Nephron (organoid): Measurements from ENCODE around the gene MACROD2.
A peak's percentile ranks its signal among the peaks of the same experiment; 100 is the strongest.

ENCODE experiments used
- H3K27ac Mint-ChIP-seq, 3 experiments: 2 replicates each; pipeline ENCODE4 v1.8.0; 2020; ENCODE audit warnings: mixed read lengths in 3 of 3, mild to moderate bottlenecking in 2 of 3, moderate library complexity in 1 of 3
- H3K27me3 Mint-ChIP-seq: 2 replicates; pipeline ENCODE4 v1.8.0; 2021; ENCODE audit warnings: low read depth, mild to moderate bottlenecking, moderate library complexity, mixed read lengths
- H3K36me3 Mint-ChIP-seq: 2 replicates; pipeline ENCODE4 v1.8.0; 2020; ENCODE audit warnings: low read depth, mixed read lengths
- H3K4me1 Mint-ChIP-seq: 2 replicates; pipeline ENCODE4 v1.8.0; 2020; ENCODE audit warnings: mixed read lengths
- H3K4me3 Mint-ChIP-seq, 3 experiments: 2 replicates each; pipeline ENCODE4 v1.8.0; 2020; ENCODE audit warnings: mild to moderate bottlenecking in 3 of 3, mixed read lengths in 3 of 3, moderate library complexity in 2 of 3
- H3K9me3 Mint-ChIP-seq: 2 replicates; pipeline ENCODE4 v1.8.0; 2020; ENCODE audit warnings: mixed read lengths
- TF ChIP-seq, protein P1 (sequence below), 3 experiments: fragments of 200-600 bp; sonication (generic); IDR thresholded peaks; one replicate each; pipeline ENCODE4 v1.5.0; 2021; ENCODE audit warnings: antibody characterized with exemption in 3 of 3; ENCODE audit not compliant: unreplicated experiment in 3 of 3

The MACROD2 gene

DNA sequence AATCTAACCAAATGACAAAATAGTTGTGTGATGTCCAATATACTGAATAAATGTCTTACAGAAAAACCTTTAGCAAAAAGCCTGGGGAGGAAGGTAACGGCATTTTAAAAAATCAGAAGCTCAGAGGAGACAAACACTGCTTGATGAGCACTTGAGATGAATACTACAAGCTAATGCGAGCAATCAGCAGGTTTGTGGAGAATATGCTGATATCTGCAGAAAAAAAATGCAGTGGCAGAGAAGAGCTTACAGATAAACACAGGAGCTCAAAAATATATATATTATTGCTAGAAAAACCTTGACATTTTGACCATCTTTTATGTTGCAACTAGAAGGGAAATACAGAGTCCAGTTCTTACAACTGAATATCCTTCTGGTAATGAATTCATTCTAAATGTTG lies 1605.2 kb downstream of the MACROD2 start:
- H3K27ac Mint-ChIP-seq: peak overlapping the region in 1 of 3 experiments; percentile 4
- H3K9me3 Mint-ChIP-seq: no peaks in the 10 kb centered on the region
- TF ChIP-seq, protein P1, sequence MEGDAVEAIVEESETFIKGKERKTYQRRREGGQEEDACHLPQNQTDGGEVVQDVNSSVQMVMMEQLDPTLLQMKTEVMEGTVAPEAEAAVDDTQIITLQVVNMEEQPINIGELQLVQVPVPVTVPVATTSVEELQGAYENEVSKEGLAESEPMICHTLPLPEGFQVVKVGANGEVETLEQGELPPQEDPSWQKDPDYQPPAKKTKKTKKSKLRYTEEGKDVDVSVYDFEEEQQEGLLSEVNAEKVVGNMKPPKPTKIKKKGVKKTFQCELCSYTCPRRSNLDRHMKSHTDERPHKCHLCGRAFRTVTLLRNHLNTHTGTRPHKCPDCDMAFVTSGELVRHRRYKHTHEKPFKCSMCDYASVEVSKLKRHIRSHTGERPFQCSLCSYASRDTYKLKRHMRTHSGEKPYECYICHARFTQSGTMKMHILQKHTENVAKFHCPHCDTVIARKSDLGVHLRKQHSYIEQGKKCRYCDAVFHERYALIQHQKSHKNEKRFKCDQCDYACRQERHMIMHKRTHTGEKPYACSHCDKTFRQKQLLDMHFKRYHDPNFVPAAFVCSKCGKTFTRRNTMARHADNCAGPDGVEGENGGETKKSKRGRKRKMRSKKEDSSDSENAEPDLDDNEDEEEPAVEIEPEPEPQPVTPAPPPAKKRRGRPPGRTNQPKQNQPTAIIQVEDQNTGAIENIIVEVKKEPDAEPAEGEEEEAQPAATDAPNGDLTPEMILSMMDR (IDR thresholded peaks at IDR 0.05; ENCODE audit: unreplicated experiment in 3 of 3): no peak
- no peaks in the 10 kb centered on the region for H3K36me3 Mint-ChIP-seq
- H3K4me1 Mint-ChIP-seq: no peaks in the 10 kb centered on the region
- H3K4me3 Mint-ChIP-seq: no peak overlapping the region
- H3K27me3 Mint-ChIP-seq: peaks cover 5% of the 10 kb centered on the region

DNA sequence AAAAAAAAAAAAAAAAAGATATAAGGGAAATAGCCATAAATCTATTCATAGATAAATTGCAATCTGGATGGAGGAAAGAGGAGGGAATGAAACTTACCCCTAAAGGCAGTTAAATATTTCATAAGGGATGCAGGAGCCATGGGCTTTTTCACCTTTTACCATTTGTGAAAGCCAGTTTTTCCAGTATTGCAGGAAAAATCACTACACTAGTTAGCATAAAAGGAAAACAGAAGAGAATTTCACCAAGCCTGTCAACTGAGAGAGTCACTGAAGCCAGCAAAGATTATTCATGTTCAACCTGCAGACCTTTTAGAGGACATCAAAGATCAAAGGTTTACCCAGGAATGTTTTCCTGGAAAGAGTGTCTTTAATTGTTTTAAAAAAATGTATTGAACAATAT lies 1608.2 kb downstream of the MACROD2 start:
- H3K4me3 Mint-ChIP-seq: no peak overlapping the region
- peaks cover 5% of the 10 kb centered on the region for H3K27me3 Mint-ChIP-seq
- H3K27ac Mint-ChIP-seq: no peak overlapping the region
- no peaks in the 10 kb centered on the region for H3K9me3 Mint-ChIP-seq
- no peaks in the 10 kb centered on the region for H3K4me1 Mint-ChIP-seq
- TF ChIP-seq, protein P1 (IDR thresholded peaks at IDR 0.05; ENCODE audit: unreplicated experiment in 3 of 3): no peak
- no peaks in the 10 kb centered on the region for H3K36me3 Mint-ChIP-seq

DNA sequence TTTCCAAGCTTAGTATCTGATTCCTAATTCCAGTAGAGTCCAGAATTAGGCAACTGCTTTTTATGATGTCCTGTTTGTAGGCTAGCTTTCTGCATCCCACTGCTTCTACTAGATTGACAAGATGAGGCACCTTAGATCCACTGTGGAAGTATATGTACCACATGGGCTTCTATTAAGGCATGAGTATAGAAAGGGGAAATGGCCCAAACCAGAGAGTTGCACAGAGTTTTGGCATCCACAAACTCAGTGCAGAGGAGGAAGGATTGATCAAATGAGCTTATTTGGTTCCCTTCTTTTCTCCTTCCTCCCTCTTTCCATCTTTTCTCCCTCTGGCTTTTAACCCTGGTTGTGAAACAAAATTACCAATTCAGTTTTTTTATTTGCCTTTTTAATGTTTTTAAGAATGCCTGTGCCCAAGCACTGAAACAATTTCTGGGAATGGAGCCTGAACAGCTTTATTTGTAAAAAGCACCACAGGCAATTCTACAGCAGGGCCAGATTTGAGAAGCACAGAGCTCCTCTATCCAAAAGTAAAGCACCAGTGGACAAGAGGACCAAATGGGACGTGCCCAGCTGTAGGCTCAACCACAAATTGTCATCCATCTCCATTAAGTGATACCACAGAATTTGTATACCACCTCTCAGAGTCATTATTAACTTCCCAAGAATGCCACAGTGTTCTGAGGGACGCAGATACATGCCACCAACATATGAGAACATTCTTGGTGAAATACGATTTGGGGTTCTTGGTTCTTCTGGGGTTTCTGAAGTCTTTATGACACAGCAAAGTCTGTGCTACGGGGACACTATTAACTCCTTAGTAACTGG lies 1608.9 kb downstream of the MACROD2 start:
- Mint-ChIP-seq H3K9me3 (no peaks in the 10 kb centered on the region), H3K36me3 (no peaks in the 10 kb centered on the region), H3K27ac (no peak overlapping the region), H3K4me1 (no peaks in the 10 kb centered on the region), H3K27me3 (peaks cover 5% of the 10 kb centered on the region), H3K4me3 (no peak overlapping the region)
- TF ChIP-seq, protein P1 (IDR thresholded peaks at IDR 0.05; ENCODE audit: unreplicated experiment in 3 of 3): no peak

DNA sequence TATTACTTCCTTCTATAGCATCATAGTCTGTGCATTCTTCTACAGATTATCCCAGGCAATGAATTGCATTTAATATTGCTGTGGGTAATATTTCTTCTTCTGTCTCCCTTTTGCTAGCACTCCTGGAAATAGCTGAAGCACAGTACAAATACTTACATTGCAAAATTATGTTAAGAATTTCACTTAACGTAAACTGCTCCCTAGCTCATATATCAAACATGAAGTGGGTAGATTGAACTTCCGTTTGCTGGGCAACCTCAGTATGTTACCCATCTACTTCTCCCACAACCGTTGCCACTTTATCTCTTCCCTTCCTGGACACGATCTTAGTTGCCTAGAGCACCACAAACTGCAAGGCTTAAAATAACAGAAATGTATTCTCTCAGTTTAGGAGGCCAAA lies 1614.6 kb downstream of the MACROD2 start:
- peaks cover 22% of the 10 kb centered on the region for H3K4me1 Mint-ChIP-seq
- no peaks in the 10 kb centered on the region for H3K9me3 Mint-ChIP-seq
- no peaks in the 10 kb centered on the region for H3K36me3 Mint-ChIP-seq
- H3K27ac Mint-ChIP-seq: no peak overlapping the region
- no peak overlapping the region for H3K4me3 Mint-ChIP-seq
- peaks cover 5% of the 10 kb centered on the region for H3K27me3 Mint-ChIP-seq
- TF ChIP-seq, protein P1 (IDR thresholded peaks at IDR 0.05; ENCODE audit: unreplicated experiment in 3 of 3): no peak

DNA sequence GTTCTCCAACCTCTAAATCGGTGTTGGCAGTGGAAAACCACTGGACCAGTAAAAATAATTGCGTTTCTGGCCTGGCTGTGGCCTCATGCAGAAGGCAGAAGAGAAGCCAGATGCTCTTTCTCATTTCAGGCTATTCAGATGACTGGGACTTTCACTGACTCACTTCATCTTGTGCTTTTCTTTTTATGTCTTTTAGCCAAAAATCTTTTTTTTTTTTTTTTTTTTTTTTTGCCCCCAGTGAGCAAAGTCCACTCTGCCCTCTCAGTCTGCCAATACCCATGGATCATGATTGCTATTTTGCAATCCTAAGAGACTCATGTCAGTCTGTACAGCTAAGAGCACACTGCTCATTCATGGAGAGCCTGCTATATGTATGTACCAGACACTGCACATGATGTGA lies 1615.5 kb downstream of the MACROD2 start:
- Mint-ChIP-seq H3K4me3 (no peak overlapping the region), H3K9me3 (no peaks in the 10 kb centered on the region), H3K4me1 (peaks cover 22% of the 10 kb centered on the region), H3K27me3 (peaks cover 4% of the 10 kb centered on the region), H3K27ac (no peak overlapping the region), H3K36me3 (no peaks in the 10 kb centered on the region)
- TF ChIP-seq, protein P1 (IDR thresholded peaks at IDR 0.05; ENCODE audit: unreplicated experiment in 3 of 3): no peak

DNA sequence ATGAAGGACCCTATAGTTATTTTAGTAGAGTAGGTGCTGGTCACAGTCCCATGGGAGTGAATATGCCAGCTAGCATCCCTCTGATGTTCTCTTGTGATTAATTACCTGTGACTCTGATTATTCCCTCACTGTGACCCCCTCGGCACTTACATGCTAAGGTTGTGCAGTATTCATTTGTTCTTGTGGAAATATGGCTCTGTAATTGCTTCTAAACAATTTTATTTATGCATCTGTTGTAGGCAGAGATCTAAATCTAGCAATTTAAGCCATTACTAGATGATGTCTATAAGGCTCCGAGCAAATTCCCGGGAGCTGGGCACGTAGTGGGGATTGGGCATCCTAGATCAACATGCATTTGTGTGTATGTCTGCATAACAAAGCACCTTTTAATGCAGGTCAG lies 1616.2 kb downstream of the MACROD2 start:
- H3K36me3 Mint-ChIP-seq: no peaks in the 10 kb centered on the region
- TF ChIP-seq, protein P1 (IDR thresholded peaks at IDR 0.05; ENCODE audit: unreplicated experiment in 3 of 3): no peak
- H3K4me1 Mint-ChIP-seq: peaks cover 22% of the 10 kb centered on the region
- no peaks in the 10 kb centered on the region for H3K9me3 Mint-ChIP-seq
- no peak overlapping the region for H3K4me3 Mint-ChIP-seq
- peaks cover 4% of the 10 kb centered on the region for H3K27me3 Mint-ChIP-seq
- H3K27ac Mint-ChIP-seq: no peak overlapping the region
